RWPE2 (cell line): ENCODE results near the gene PTPRN2.

ENCODE experiments used
- ATAC-seq: fragments of 200-7000 bp; cut with Tn5 transposase; 3 replicates; pipeline ENCODE4 v1.9.1; 2021; ENCODE audit warnings: low read depth
- DNase-seq: peaks from one replicate; pipeline ENCODE4 v3.0.0-alpha.2; 2020; ENCODE audit warnings: low spot score
- H3K27ac ChIP-seq: fragments of 450-650 bp; 2 replicates; pipeline ENCODE4 v1.5.1; 2017; ENCODE audit warnings: mild to moderate bottlenecking; ENCODE audit not compliant: poor library complexity, severe bottlenecking
- H3K27me3 ChIP-seq: fragments of 250-450 bp; sonication (Bioruptor Pico); 2 replicates; pipeline ENCODE4 v1.5.1; 2021; ENCODE audit warnings: mild to moderate bottlenecking, moderate library complexity; ENCODE audit not compliant: insufficient read depth, poor library complexity, severe bottlenecking
- H3K36me3 ChIP-seq: fragments of 250-450 bp; sonication (Bioruptor Pico); 2 replicates; pipeline ENCODE4 v1.5.1; 2020; ENCODE audit warnings: low read depth, mild to moderate bottlenecking, moderate library complexity
- H3K4me1 ChIP-seq: fragments of 250-450 bp; sonication (Bioruptor Pico); 2 replicates; pipeline ENCODE4 v1.5.1; 2021; ENCODE audit warnings: mild to moderate bottlenecking, moderate library complexity; ENCODE audit not compliant: insufficient read depth, poor library complexity, severe bottlenecking
- H3K4me3 ChIP-seq: fragments of 250-450 bp; sonication (Bioruptor Pico); 2 replicates; pipeline ENCODE4 v1.5.1; 2021; ENCODE audit warnings: mild to moderate bottlenecking, moderate library complexity; ENCODE audit not compliant: severe bottlenecking
- H3K9me3 ChIP-seq: fragments of 250-450 bp; sonication (Bioruptor Pico); 2 replicates; pipeline ENCODE4 v1.5.1; 2021; ENCODE audit warnings: mild to moderate bottlenecking, moderate library complexity; ENCODE audit not compliant: severe bottlenecking
- TF ChIP-seq, protein P1 (sequence below): fragments of 450-650 bp; IDR thresholded peaks from one replicate; pipeline ENCODE4 v1.5.1; 2017; ENCODE audit warnings: mild to moderate bottlenecking, moderate library complexity; ENCODE audit not compliant: poor library complexity, severe bottlenecking

The PTPRN2 gene

DNA sequence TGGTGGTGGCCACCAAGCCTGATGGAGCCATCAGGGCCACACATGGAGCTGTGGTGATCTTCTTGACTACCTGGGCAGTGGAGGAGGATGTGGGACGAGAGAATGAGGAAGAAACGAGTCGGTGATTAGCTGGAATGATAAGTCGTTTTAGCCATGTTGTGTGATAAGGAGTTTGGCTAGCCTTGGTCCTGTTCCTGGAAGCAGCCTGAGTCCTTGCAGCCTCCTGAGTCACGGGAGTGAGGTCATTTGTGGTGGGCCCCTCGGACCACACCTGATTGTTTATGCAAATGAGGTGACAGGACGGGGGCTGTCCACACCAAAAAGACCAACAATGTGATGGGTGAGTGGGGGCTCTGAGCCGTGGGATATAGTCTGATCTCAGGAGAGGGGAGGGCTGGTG, 554.4 kb downstream of the PTPRN2 start:
- TF ChIP-seq, protein P1, sequence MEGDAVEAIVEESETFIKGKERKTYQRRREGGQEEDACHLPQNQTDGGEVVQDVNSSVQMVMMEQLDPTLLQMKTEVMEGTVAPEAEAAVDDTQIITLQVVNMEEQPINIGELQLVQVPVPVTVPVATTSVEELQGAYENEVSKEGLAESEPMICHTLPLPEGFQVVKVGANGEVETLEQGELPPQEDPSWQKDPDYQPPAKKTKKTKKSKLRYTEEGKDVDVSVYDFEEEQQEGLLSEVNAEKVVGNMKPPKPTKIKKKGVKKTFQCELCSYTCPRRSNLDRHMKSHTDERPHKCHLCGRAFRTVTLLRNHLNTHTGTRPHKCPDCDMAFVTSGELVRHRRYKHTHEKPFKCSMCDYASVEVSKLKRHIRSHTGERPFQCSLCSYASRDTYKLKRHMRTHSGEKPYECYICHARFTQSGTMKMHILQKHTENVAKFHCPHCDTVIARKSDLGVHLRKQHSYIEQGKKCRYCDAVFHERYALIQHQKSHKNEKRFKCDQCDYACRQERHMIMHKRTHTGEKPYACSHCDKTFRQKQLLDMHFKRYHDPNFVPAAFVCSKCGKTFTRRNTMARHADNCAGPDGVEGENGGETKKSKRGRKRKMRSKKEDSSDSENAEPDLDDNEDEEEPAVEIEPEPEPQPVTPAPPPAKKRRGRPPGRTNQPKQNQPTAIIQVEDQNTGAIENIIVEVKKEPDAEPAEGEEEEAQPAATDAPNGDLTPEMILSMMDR: no peak
- no peaks in the 10 kb centered on the region for H3K36me3 ChIP-seq
- H3K27me3 ChIP-seq: no peaks in the 10 kb centered on the region
- ATAC-seq: no peak
- no peaks in the 10 kb centered on the region for H3K4me1 ChIP-seq
- H3K4me3 ChIP-seq: no peak overlapping the region
- no peak for DNase-seq
- H3K9me3 ChIP-seq: peaks cover 2% of the 10 kb centered on the region
- no peak overlapping the region for H3K27ac ChIP-seq

- H3K4me3 ChIP-seq: no peak overlapping the region
- ATAC-seq (no peak), DNase-seq (no peak)
- no peaks in the 10 kb centered on the region for H3K4me1 ChIP-seq
- no peaks in the 10 kb centered on the region for H3K27me3 ChIP-seq
- TF ChIP-seq, protein P1: no peak
- peaks cover 2% of the 10 kb centered on the region for H3K9me3 ChIP-seq
- H3K36me3 ChIP-seq: no peaks in the 10 kb centered on the region
- H3K27ac ChIP-seq: no peak overlapping the region
Measured at GRCh38 chr7:158032561-158033115, 555.0 kb downstream of the PTPRN2 start.

DNA sequence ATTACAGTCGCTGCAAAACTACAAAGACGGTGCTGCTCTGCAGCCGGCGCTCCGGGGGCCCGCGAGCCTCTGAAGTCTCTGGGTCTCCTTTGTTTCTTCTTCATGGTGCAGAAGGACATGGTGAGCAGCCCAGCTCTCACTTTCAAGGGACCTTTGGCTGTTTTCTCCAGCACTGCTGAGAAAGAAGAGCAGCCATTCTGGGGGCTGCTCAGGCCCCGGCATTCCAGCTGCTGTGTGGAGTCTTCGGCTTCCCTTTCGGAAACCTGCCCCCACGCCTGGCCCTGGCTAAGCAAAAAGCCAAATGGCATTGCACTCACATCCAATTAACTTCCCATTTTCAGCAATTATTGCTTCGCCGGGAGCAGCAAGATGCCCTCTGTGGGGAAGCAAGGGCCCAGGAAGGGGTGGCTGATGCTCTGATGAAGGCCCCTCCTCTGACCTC, 555.7 kb downstream of the PTPRN2 start:
- no peak for ATAC-seq
- TF ChIP-seq, protein P1: no peak
- peaks cover 2% of the 10 kb centered on the region for H3K9me3 ChIP-seq
- no peaks in the 10 kb centered on the region for H3K36me3 ChIP-seq
- no peak overlapping the region for H3K4me3 ChIP-seq
- no peaks in the 10 kb centered on the region for H3K4me1 ChIP-seq
- DNase-seq: no peak
- no peaks in the 10 kb centered on the region for H3K27me3 ChIP-seq
- H3K27ac ChIP-seq: no peak overlapping the region

DNA sequence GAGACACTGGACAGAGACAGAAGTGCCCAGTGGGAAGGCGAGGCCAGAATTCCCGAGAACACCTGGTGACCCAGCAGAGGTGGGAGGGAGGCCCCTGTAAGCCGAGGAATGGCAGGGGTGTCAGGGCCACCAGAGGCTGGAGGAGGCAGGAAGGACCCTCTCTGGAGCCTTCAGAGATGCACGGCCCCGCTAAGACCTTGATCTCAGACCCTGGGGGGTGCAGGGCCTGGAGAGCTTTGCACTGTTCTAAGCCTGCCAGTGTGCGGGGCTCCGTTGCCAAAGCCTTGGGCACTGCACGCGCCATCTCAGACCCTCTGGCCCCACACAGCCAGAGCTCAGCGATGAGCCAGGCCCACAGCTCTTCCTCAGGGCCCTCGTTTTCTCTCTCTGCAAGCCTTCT, 557.1 kb downstream of the PTPRN2 start:
- H3K9me3 ChIP-seq: peaks cover 2% of the 10 kb centered on the region
- no peaks in the 10 kb centered on the region for H3K36me3 ChIP-seq
- H3K27ac ChIP-seq: no peak overlapping the region
- TF ChIP-seq, protein P1: no peak
- H3K4me1 ChIP-seq: no peaks in the 10 kb centered on the region
- H3K4me3 ChIP-seq: no peak overlapping the region
- DNase-seq (no peak), ATAC-seq (no peak)
- H3K27me3 ChIP-seq: no peaks in the 10 kb centered on the region

DNA sequence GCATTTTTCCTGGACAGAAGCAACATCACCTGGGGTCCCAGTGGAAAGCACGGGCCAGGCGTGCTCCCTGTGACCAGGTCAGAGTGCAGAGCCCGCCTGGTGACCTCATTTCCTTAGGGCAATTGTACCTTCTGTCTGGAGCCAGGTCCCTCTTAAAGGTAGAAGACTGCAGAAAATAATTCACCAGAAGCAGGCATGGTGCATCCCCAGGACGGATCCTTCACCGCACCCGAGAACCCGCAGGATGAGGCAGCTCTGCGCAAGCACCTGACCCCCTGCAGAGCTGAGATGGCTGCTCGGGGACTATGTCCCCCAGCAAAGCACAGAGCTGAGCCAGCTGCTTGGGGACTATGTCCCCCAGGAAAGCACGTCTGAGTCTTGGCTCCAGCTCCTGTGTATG, 557.6 kb downstream of the PTPRN2 start:
- Histone ChIP-seq H3K27me3 (no peaks in the 10 kb centered on the region), H3K4me1 (no peaks in the 10 kb centered on the region), H3K4me3 (no peak overlapping the region), H3K9me3 (peaks cover 2% of the 10 kb centered on the region), H3K36me3 (no peaks in the 10 kb centered on the region), H3K27ac (no peak overlapping the region)
- DNase-seq (no peak), ATAC-seq (no peak)
- TF ChIP-seq, protein P1: no peak
